PC-3 (cell line): Measurements from ENCODE around the gene IGLL1. TPM values are rescaled to one million over a fixed set of nuclear protein-coding genes. Genes with fewer than 3 reads are reported as not detected.
A peak's percentile ranks its signal among the peaks of the same experiment; 100 is the strongest.

ENCODE experiments used
- ATAC-seq: fragments of 200-7000 bp; cut with Tn5 transposase; 2 replicates; pipeline ENCODE4 v1.9.1; 2020; ENCODE audit warnings: mild to moderate bottlenecking, moderate library complexity
- BruUV-seq: library from RNA; stranded (reverse); fragments of 400-500 nt; replicated peaks from 2 replicates; lab custom pipeline; 2021; lab: Mats Ljungman, UMichigan
- CTCF ChIA-PET: fragments of 300-600 bp; sonication (Branson Sonifier 250); formaldehyde crosslinking; loops from one replicate; lab custom pipeline; 2022; ENCODE audit warnings: antibody characterized with exemption; lab: Charles Lee
- POLR2A ChIA-PET: fragments of 300-600 bp; sonication (Branson Sonifier 250); formaldehyde crosslinking; loops from one replicate; lab custom pipeline; 2022; ENCODE audit warnings: antibody characterized with exemption; ENCODE audit not compliant: unreplicated experiment; lab: Charles Lee
- DNase-seq: peaks from one replicate; pipeline ENCODE4 v3.0.0-alpha.2; 2015
- H2AFZ ChIP-seq: fragments of 300-600 bp; sonication (generic); 2 replicates; pipeline ENCODE4 v1.6.0; 2016; ENCODE audit warnings: antibody characterized with exemption, low read length
- H3F3A ChIP-seq: fragments of 300-600 bp; sonication (generic); one replicate; pipeline ENCODE4 v1.6.0; 2017; ENCODE audit warnings: antibody characterized with exemption, low read length, control low read depth, mild to moderate bottlenecking; ENCODE audit not compliant: unreplicated experiment
- H3K27ac ChIP-seq: fragments of 300-600 bp; sonication (generic); 2 replicates; pipeline ENCODE4 v1.5.1; 2016; ENCODE audit warnings: mild to moderate bottlenecking, low read length
- H3K27me3 ChIP-seq: fragments of 300-600 bp; sonication (generic); 2 replicates; pipeline ENCODE4 v1.6.1; 2016; ENCODE audit warnings: low read length, mixed read lengths
- H3K36me3 ChIP-seq: fragments of 300-600 bp; sonication (generic); 2 replicates; pipeline ENCODE4 v1.6.1; 2016; ENCODE audit warnings: low read depth, mixed run types, low read length, mixed read lengths
- H3K4me1 ChIP-seq: fragments of 300-600 bp; sonication (generic); 2 replicates; pipeline ENCODE4 v1.5.1; 2016; ENCODE audit warnings: low read length; ENCODE audit not compliant: insufficient read depth
- H3K4me2 ChIP-seq: fragments of 300-600 bp; sonication (generic); 2 replicates; pipeline ENCODE4 v1.6.0; 2016; ENCODE audit warnings: low read length
- H3K4me3 ChIP-seq: fragments of 300-600 bp; sonication (generic); 2 replicates; pipeline ENCODE4 v1.5.1; 2016; ENCODE audit warnings: mild to moderate bottlenecking, low read length, mixed read lengths
- H3K79me2 ChIP-seq: fragments of 300-600 bp; sonication (generic); 2 replicates; pipeline ENCODE4 v1.6.1; 2017; ENCODE audit warnings: low read length, mixed read lengths
- H3K9ac ChIP-seq: fragments of 300-600 bp; sonication (generic); 2 replicates; pipeline ENCODE4 v1.6.0; 2016; ENCODE audit warnings: mild to moderate bottlenecking, low read length
- H3K9me2 ChIP-seq: fragments of 300-600 bp; sonication (generic); replicated peaks from 2 replicates; pipeline ENCODE4 v1.6.1; 2016; ENCODE audit warnings: mixed run types, low read length, mixed read lengths
- H3K9me3 ChIP-seq: fragments of 300-600 bp; sonication (generic); 2 replicates; pipeline ENCODE4 v1.6.1; 2016; ENCODE audit warnings: low read length, mixed read lengths
- H4K20me1 ChIP-seq: fragments of 300-600 bp; sonication (generic); 2 replicates; pipeline ENCODE4 v1.6.1; 2016; ENCODE audit warnings: low read length, mixed read lengths
- EZH2 ChIP-seq: fragments of 300-600 bp; sonication (generic); IDR thresholded peaks from one replicate; pipeline ENCODE4 v1.6.1; 2017; ENCODE audit warnings: antibody characterized with exemption, mild to moderate bottlenecking, low read length; ENCODE audit not compliant: unreplicated experiment
- EZH2phosphoT487 ChIP-seq: fragments of 300-600 bp; sonication (generic); IDR thresholded peaks from 2 replicates; pipeline ENCODE4 v1.6.1; 2018; ENCODE audit warnings: mild to moderate bottlenecking, antibody characterized with exemption, low read length, borderline replicate concordance
- intact Hi-C: fragments of 100-400 bp; cut with micrococcal nuclease; formaldehyde crosslinking; loops from 2 replicates; pipeline ENCODE4 v1.9.0; 2023
- total RNA-seq: library from RNA; depleted of rRNA; stranded (reverse); fragments of >200 nt; gene quantifications from 2 replicates; pipeline ENCODE4 v1.2.3, GENCODE V29; 2014
- TF ChIP-seq, protein P1 (sequence below): fragments of 300-600 bp; sonication (generic); conservative IDR thresholded peaks from 2 replicates; pipeline ENCODE4 v1.5.1; 2017; ENCODE audit warnings: antibody characterized with exemption, low read depth, mild to moderate bottlenecking, low read length

Gene IGLL1
- total RNA-seq, 1 experiment from 2014 or later: not detected

DNA sequence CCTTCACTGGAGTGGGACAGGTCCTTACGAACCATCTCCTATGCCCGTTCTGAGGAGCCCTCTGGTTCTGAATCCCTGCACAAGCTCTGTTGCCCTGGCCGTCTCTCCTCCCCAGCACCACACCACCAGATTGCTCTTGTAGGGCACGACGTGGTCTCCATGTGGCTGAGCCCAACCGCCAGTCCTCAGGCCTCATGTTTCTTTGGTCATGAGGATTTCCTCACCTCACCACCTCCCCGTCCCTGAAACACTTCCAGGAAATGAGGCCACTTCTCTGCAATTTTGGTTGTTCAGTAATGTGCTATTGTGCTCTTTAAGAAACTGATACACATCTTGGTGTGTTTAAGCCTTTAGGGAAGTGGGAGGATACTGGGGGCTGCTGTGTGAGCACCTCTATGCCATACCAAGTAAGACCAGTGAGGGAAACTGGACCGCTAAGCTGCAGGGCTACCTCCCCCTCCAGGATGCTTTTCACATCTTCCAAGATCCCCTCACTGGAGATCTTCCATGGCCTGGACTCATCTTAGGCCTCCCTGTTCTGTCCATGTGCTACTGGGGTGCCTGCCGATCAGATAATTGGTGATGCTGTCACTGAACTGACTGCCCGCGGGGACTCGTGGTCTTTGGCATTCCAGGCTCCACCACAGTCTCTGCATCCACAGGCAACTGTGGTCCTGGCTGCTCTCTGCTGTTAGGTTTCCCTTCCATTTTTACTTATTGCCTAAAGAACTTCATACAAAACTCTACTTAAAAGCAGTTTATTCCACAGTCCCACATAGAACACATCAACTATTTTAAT lies 30.1 kb upstream of the IGLL1 start:
- Histone ChIP-seq H3K4me2 (no peak overlapping the region), H3K4me1 (no peaks in the 10 kb centered on the region), H3F3A (no peaks in the 10 kb centered on the region), H3K9me2 (no peaks in the 10 kb centered on the region), H3K9me3 (no peaks in the 10 kb centered on the region), H2AFZ (no peak overlapping the region), H3K36me3 (no peaks in the 10 kb centered on the region), H3K79me2 (no peaks in the 10 kb centered on the region), H3K9ac (no peak overlapping the region), H4K20me1 (no peaks in the 10 kb centered on the region), H3K27me3 (no peaks in the 10 kb centered on the region), H3K4me3 (no peak overlapping the region), H3K27ac (no peak overlapping the region)
- intact Hi-C loops: no loop called here
- DNase-seq: no peak
- ChIA-PET POLR2A (no interaction called here), CTCF (no interaction called here)
- no peak for ATAC-seq
- BruUV-seq: no TSS peak
- TF ChIP-seq EZH2 (no peak), EZH2phosphoT487 (no peak)
- TF ChIP-seq, protein P1, sequence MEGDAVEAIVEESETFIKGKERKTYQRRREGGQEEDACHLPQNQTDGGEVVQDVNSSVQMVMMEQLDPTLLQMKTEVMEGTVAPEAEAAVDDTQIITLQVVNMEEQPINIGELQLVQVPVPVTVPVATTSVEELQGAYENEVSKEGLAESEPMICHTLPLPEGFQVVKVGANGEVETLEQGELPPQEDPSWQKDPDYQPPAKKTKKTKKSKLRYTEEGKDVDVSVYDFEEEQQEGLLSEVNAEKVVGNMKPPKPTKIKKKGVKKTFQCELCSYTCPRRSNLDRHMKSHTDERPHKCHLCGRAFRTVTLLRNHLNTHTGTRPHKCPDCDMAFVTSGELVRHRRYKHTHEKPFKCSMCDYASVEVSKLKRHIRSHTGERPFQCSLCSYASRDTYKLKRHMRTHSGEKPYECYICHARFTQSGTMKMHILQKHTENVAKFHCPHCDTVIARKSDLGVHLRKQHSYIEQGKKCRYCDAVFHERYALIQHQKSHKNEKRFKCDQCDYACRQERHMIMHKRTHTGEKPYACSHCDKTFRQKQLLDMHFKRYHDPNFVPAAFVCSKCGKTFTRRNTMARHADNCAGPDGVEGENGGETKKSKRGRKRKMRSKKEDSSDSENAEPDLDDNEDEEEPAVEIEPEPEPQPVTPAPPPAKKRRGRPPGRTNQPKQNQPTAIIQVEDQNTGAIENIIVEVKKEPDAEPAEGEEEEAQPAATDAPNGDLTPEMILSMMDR: no peak

DNA sequence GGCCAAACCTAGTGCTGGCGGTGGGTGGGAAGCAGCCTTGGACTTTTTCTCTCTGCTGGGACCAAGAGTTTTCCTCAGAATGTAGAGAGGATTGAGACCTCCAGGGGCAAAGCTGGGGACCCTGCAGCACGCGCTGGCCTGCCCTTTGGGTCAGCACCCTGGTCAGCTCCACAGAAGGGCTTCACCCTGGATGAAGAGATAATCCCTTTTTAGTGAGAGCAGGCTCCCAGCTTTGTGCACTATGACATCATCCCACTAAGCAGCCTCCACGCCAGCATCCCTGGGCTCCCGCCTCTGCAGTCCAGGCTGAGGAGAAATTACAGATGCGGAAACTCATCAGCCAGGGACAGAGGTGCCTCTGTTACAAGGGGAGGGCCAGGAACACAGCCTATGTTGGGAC lies 28.5 kb upstream of the IGLL1 start:
- Histone ChIP-seq H2AFZ (no peak overlapping the region), H3K27ac (no peak overlapping the region), H3F3A (no peaks in the 10 kb centered on the region), H3K9me3 (no peaks in the 10 kb centered on the region), H3K4me1 (no peaks in the 10 kb centered on the region), H4K20me1 (no peaks in the 10 kb centered on the region), H3K27me3 (no peaks in the 10 kb centered on the region), H3K79me2 (no peaks in the 10 kb centered on the region), H3K9me2 (no peaks in the 10 kb centered on the region), H3K36me3 (no peaks in the 10 kb centered on the region), H3K9ac (no peak overlapping the region), H3K4me2 (no peak overlapping the region), H3K4me3 (no peak overlapping the region)
- CTCF ChIA-PET: no interaction called here
- BruUV-seq: no TSS peak
- ATAC-seq (no peak), DNase-seq (peak; percentile 4)
- intact Hi-C loops: no loop called here
- TF ChIP-seq EZH2 (no peak), EZH2phosphoT487 (no peak)
- TF ChIP-seq, protein P1: no peak
- POLR2A ChIA-PET: no interaction called here
